HG03066 (cell line): ENCODE results near the gene COBL.

Experiments
- ATAC-seq: cut with Tn5 transposase; IDR thresholded peaks from one replicate; pipeline ENCODE4 v1.9.1; 2021; ENCODE audit warnings: low read depth; ENCODE audit not compliant: unreplicated experiment

The COBL gene

GRCh38 chr7:50978633-50979215 is 337.9 kb downstream of the COBL start:
- no peak for ATAC-seq

GRCh38 chr7:50977421-50977820 is 339.2 kb downstream of the COBL start:
- ATAC-seq: no peak

- ATAC-seq: no peak
Measured at GRCh38 chr7:50976064-50976463, 340.5 kb downstream of the COBL start.

- ATAC-seq: no peak
Measured at GRCh38 chr7:50974240-50974639, 342.4 kb downstream of the COBL start.

GRCh38 chr7:50973814-50974213 is 342.8 kb downstream of the COBL start:
- ATAC-seq: no peak

GRCh38 chr7:50970092-50970491 is 346.5 kb downstream of the COBL start:
- no peak for ATAC-seq
